ENCODE results near the gene CD6.

GRCh38 chr11:61020551-61021235 is 49.2 kb downstream of the CD6 start:
- no peak for TF ChIP-seq CTCF (IDR thresholded peaks at IDR 0.05; ENCODE audit: insufficient read depth, low read length)
- TF ChIP-seq REST (IDR thresholded peaks at IDR 0.05; ENCODE audit: insufficient replicate concordance, low read depth) = no peak
- no peak for TF ChIP-seq POLR2AphosphoS5 (IDR thresholded peaks at IDR 0.05; ENCODE audit: low read depth)
- TF ChIP-seq GABPA (IDR thresholded peaks at IDR 0.05; ENCODE audit: low read depth) = no peak
- TF ChIP-seq SPI1 (IDR thresholded peaks at IDR 0.05; ENCODE audit: borderline replicate concordance, low read depth) = no peak

Data from HL-60 (cell line).